T-cell (primary cell): ENCODE results near the gene LGALS7. TPM values are rescaled to one million over a fixed set of nuclear protein-coding genes. Genes with fewer than 3 reads are reported as not detected.

Experiments
- ATAC-seq, 4 experiments: fragments of 200-7000 bp in 3 of 4; fragments of 150-1000 bp in 1 of 4; cut with Tn5 transposase; replicated peaks in 1 of 4; 1 replicate in 3 of 4; 2 replicates in 1 of 4; pipeline ENCODE4 v1.10.0; 2021; ENCODE audit warnings: moderate library complexity in 3 of 4, mild to moderate bottlenecking in 2 of 4, moderate number of reproducible peaks in 1 of 4
- CTCF ChIA-PET, 2 donors: fragments of 300-600 bp; sonication (Branson Sonifier 250); formaldehyde crosslinking; loops; one replicate each; lab custom pipeline; 2022; ENCODE audit warnings: antibody characterized with exemption in 2 of 2; lab: Charles Lee
- POLR2A ChIA-PET, 2 donors: fragments of 300-600 bp; sonication (Branson Sonifier 250); formaldehyde crosslinking; loops; one replicate each; lab custom pipeline; 2022; ENCODE audit warnings: antibody characterized with exemption in 2 of 2; lab: Charles Lee
- DNase-seq, 35 experiments: peaks; one replicate each; pipeline versions ENCODE4 v3.0.0 to v3.0.0-alpha.2; 2013 to 2023
- H3K27ac ChIP-seq: one replicate; pipeline ENCODE4 v1.5.1; 2013; ENCODE audit warnings: low read length
- H3K27me3 ChIP-seq, 2 experiments: replicated peaks in 1 of 2; 1 replicate in 1 of 2; 2 replicates in 1 of 2; pipeline versions ENCODE4 v1.6.1 to v1.7.0; 2013; ENCODE audit warnings: low read length in 1 of 2, mixed read lengths in 1 of 2; ENCODE audit not compliant: control insufficient read depth in 2 of 2, insufficient read depth in 2 of 2; ENCODE audit errors: extremely low read depth in 1 of 2
- H3K36me3 ChIP-seq, 2 donors: 1 replicate in 1 of 2; 2 replicates in 1 of 2; pipeline versions ENCODE4 v1.6.1 to v1.7.0; 2013; ENCODE audit warnings: low read length in 1 of 2; ENCODE audit not compliant: control insufficient read depth in 2 of 2, insufficient read depth in 1 of 2; ENCODE audit errors: extremely low read depth in 1 of 2
- H3K4me1 ChIP-seq, 2 experiments: 1 replicate in 1 of 2; 2 replicates in 1 of 2; pipeline versions ENCODE4 v1.6.1 to v1.7.0; 2013; ENCODE audit warnings: low read length in 2 of 2, mixed read lengths in 1 of 2; ENCODE audit not compliant: insufficient read depth in 2 of 2, control insufficient read depth in 1 of 2; ENCODE audit errors: extremely low read depth in 1 of 2
- H3K4me3 ChIP-seq, 2 donors: 1 replicate in 1 of 2; 2 replicates in 1 of 2; pipeline versions ENCODE4 v1.5.1 to v1.7.0; 2013; ENCODE audit warnings: mild to moderate bottlenecking in 2 of 2, low read length in 1 of 2, moderate library complexity in 1 of 2; ENCODE audit not compliant: control insufficient read depth in 1 of 2; ENCODE audit errors: extremely low read depth in 1 of 2
- H3K9me3 ChIP-seq: 2 replicates; pipeline ENCODE4 v1.7.0; 2013
- H3K27ac Mint-ChIP-seq, 2 donors: one replicate each; pipeline ENCODE4 v1.8.0; 2020 to 2021; ENCODE audit warnings: mild to moderate bottlenecking in 2 of 2, mixed read lengths in 2 of 2
- H3K27me3 Mint-ChIP-seq, 2 donors: one replicate each; pipeline ENCODE4 v1.8.0; 2021 to 2022; ENCODE audit warnings: mixed read lengths in 2 of 2
- H3K36me3 Mint-ChIP-seq: one replicate; pipeline ENCODE4 v1.8.0; 2021; ENCODE audit warnings: mixed read lengths
- H3K4me1 Mint-ChIP-seq, 3 donors: one replicate each; pipeline ENCODE4 v1.8.0; 2020 to 2022; ENCODE audit warnings: mixed read lengths in 3 of 3, mild to moderate bottlenecking in 1 of 3
- H3K4me3 Mint-ChIP-seq, 3 donors: one replicate each; pipeline ENCODE4 v1.8.0; 2020 to 2022; ENCODE audit warnings: mild to moderate bottlenecking in 3 of 3, mixed read lengths in 3 of 3, moderate library complexity in 3 of 3
- H3K9me3 Mint-ChIP-seq, 3 donors: one replicate each; pipeline ENCODE4 v1.8.0; 2020 to 2022; ENCODE audit warnings: mixed read lengths in 3 of 3
- WGBS: methylation state at CpG from one replicate; pipeline ENCODE4 v1.1.5; 2013; ENCODE audit warnings: missing lambda C conversion rate; ENCODE audit not compliant: insufficient coverage; 5-methylcytosine and 5-hydroxymethylcytosine counted together
- total RNA-seq, 35 experiments: library from RNA in 6 of 35; stranded (reverse) in 6 of 35; fragments of 120-200 nt in 1 of 35; gene quantifications; one replicate each; pipeline versions ENCODE4 v1.2.1 to v1.2.4 and lab custom pipeline; 2013 to 2026

LGALS7 gene
- total RNA-seq, 5 donors from 2014 or later (not counting 1 experiment from before 2014, with no cell fraction given), result not detected

- no peak overlapping the region for H3K27ac Mint-ChIP-seq
- Histone ChIP-seq H3K9me3 (no peaks in the 10 kb centered on the region), H3K4me1 (peaks cover 4 to 39% of the 10 kb centered on the region in 2 experiments), H3K36me3 (no peaks in the 10 kb centered on the region), H3K4me3 (no peak overlapping the region), H3K27ac (no peak overlapping the region), H3K27me3 (peaks cover 0 to 12% of the 10 kb centered on the region in 2 experiments)
- no peak overlapping the region for H3K4me3 Mint-ChIP-seq
- H3K27me3 Mint-ChIP-seq, result no peaks in the 10 kb centered on the region
- DNase-seq, result no peak
- H3K36me3 Mint-ChIP-seq, result no peaks in the 10 kb centered on the region
- no peak for ATAC-seq
- ChIA-PET CTCF (no interaction called here), POLR2A (no interaction called here)
- WGBS, result 88% methylated on average over 1 of the region's 2 CpGs
- no peaks in the 10 kb centered on the region for H3K9me3 Mint-ChIP-seq
- peaks cover 18 to 26% (median 24%) of the 10 kb centered on the region in 3 donors for H3K4me1 Mint-ChIP-seq
Observed at GRCh38 chr19:38740932-38741331, 32.4 kb downstream of the LGALS7 start.

- H3K9me3 Mint-ChIP-seq, result no peaks in the 10 kb centered on the region
- Histone ChIP-seq H3K9me3 (no peaks in the 10 kb centered on the region), H3K4me3 (no peak overlapping the region), H3K27me3 (peaks cover 0 to 12% of the 10 kb centered on the region in 2 experiments), H3K36me3 (no peaks in the 10 kb centered on the region), H3K27ac (no peak overlapping the region), H3K4me1 (peaks cover 4 to 43% of the 10 kb centered on the region in 2 experiments)
- H3K36me3 Mint-ChIP-seq, result no peaks in the 10 kb centered on the region
- no peak for DNase-seq
- H3K27ac Mint-ChIP-seq, result no peak overlapping the region
- POLR2A ChIA-PET, result no interaction called here
- H3K4me3 Mint-ChIP-seq, result no peak overlapping the region
- no peak for ATAC-seq
- H3K4me1 Mint-ChIP-seq, result peaks cover 20 to 29% (median 27%) of the 10 kb centered on the region in 3 donors
- WGBS, result 63% methylated on average over 9 of the region's 9 CpGs
- H3K27me3 Mint-ChIP-seq, result no peaks in the 10 kb centered on the region
- CTCF ChIA-PET, result no interaction called here
Observed at GRCh38 chr19:38740257-38740592, 33.1 kb downstream of the LGALS7 start.

DNA sequence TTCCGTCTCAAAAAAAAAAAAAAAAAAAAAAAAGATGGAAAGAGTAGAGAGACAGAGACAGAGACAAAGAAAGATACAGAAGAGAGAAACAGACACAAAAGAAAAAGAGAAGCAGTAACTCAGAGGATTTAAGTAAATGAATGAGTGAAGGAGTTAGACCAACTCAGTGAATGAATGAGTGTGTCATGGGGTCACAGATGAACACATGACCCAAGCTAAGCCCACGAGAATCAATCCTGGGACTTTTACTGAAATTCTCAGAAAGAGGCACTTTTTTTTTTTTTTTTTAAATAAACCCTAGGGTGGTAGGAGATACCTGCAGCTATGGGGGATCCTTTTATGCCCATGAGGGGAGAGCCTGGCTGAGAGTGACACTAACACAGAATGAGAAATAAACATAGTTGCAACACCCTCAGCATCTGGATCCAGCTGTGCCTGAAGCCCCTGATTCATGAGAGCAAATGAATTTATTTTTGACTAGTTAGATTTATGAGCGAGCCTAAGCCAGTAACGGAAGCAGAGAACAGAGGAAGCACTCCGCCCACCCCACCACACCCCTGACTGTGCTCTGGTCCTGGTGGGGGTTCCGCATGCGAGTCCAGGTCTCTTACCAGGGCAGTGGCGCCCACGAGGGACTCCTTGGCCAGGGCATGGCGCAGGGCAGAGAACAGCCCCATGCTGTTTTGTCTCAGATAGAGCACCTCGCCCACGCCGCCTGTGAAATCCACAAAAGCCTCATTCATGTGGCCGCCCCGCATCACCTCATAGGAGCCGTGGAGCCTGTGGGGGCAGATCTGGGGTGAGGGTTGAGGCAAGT, 33.7 kb downstream of the LGALS7 start:
- CTCF ChIA-PET, result no interaction called here
- no peaks in the 10 kb centered on the region for H3K36me3 Mint-ChIP-seq
- Histone ChIP-seq H3K36me3 (no peaks in the 10 kb centered on the region), H3K27ac (peak overlapping the region; percentile 23), H3K9me3 (no peaks in the 10 kb centered on the region), H3K4me3 (no peak overlapping the region), H3K4me1 (peaks cover 8 to 49% of the 10 kb centered on the region in 2 experiments), H3K27me3 (peaks cover 0 to 12% of the 10 kb centered on the region in 2 experiments)
- POLR2A ChIA-PET, result no interaction called here
- peak overlapping the region in 1 of 2 donors; percentile 16 for H3K27ac Mint-ChIP-seq
- ATAC-seq, result no peak
- WGBS, result 48% methylated on average over 8 of the region's 16 CpGs
- DNase-seq, result peak in 1 of 35 experiments; percentile 36
- H3K4me3 Mint-ChIP-seq, result peak overlapping the region in 1 of 3 donors; percentile 24
- no peaks in the 10 kb centered on the region for H3K27me3 Mint-ChIP-seq
- peaks cover 26 to 35% (median 33%) of the 10 kb centered on the region in 3 donors for H3K4me1 Mint-ChIP-seq
- no peaks in the 10 kb centered on the region for H3K9me3 Mint-ChIP-seq

DNA sequence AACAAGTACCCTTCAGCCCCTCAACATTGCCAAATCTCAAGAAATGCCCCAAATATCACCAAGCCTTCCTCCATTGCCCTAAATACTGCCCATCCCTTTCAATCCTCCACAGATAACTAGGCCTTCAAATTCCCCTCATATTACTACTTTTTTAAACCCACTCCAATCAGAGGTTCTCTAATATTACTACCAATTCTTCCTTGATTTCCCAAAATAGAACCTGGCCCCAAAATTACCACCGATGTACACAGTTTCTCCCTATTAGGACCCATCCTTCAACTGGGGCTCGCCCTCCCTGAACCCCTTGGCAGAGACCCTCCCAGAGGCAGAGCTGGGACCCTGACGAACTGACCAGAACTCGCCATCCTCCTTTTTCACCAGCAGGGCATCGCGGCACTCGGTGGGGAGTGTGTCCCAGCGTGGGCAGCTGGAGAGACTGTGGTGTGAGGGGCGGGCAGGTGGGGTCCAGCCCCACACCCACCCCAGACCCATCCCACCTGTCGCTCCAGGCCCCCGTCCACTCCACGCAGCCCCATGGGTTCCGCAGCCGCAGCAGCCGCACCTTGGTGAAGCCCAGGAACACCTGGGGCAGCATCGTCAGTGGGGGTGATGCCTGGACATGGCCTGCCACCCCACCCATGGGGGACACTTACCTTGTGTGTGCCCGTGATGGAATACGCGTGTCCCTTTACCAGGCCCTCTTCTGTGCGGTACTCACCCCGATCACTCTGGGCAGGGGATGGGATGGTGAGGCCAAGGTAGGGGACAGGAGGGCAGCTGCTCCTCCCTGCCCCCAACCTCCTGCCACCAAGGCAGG, 35.2 kb downstream of the LGALS7 start:
- ATAC-seq (no peak), DNase-seq (peak in 1 of 35 experiments; percentile 4)
- WGBS, result 98% methylated on average over 11 of the region's 21 CpGs
- Mint-ChIP-seq H3K4me1 (peaks cover 39 to 50% (median 48%) of the 10 kb centered on the region in 3 donors), H3K36me3 (no peaks in the 10 kb centered on the region), H3K27ac (peak overlapping the region in 1 of 2 donors; percentile 85), H3K4me3 (peak overlapping the region; percentile 38 to 62 (median 59)), H3K9me3 (no peaks in the 10 kb centered on the region), H3K27me3 (no peaks in the 10 kb centered on the region)
- Histone ChIP-seq H3K4me1 (peaks cover 11 to 64% of the 10 kb centered on the region in 2 experiments), H3K4me3 (no peak overlapping the region), H3K36me3 (no peaks in the 10 kb centered on the region), H3K27ac (no peak overlapping the region), H3K27me3 (peaks cover 0 to 8% of the 10 kb centered on the region in 2 experiments), H3K9me3 (no peaks in the 10 kb centered on the region)
- POLR2A ChIA-PET, result no interaction called here
- CTCF ChIA-PET, result interaction anchor here in 1 of 2 donors (0.6 to 0.7 kb wide), 2 partner anchors 83 to 385 kb away, joined by 3 to 6 read pairs; no protein-coding TSS in a partner anchor

DNA sequence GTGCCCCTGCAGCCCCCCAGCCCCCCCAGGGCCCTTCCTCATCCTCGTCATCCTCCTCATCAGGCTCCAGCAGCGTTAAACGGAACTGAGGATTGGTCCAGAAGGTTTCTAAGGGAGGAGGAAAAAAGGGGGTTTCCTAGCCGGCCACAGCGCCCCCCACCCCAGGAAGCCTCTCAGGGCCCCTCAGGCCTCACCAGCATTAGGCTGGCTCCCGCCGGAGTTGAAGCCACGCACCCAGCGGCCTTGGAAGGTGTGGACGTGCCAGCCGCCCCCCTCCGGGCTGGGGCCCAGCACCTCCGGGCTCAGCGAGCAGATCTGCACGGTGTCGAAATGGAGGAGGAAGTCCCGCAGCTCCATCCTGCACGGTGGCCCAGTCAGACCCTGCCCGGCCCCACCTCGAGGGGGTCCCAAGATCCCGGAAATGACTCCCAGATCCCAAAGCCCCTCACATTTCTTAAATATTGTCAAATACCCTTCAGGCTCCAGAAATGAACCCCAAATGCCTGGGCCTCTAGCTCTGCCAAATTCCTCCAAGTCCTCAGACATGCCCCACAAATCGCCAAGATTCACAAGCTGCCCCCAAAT, 35.9 kb downstream of the LGALS7 start:
- Mint-ChIP-seq H3K4me1 (peaks cover 42 to 57% (median 51%) of the 10 kb centered on the region in 3 donors), H3K9me3 (no peaks in the 10 kb centered on the region), H3K36me3 (no peaks in the 10 kb centered on the region), H3K27ac (peak overlapping the region in 1 of 2 donors; percentile 85), H3K27me3 (no peaks in the 10 kb centered on the region), H3K4me3 (peak overlapping the region; percentile 38 to 62 (median 59))
- WGBS, result 53% methylated on average over 13 of the region's 22 CpGs
- H3K27ac ChIP-seq, result no peak overlapping the region
- no peaks in the 10 kb centered on the region for H3K9me3 ChIP-seq
- POLR2A ChIA-PET, result no interaction called here
- no peak for DNase-seq
- no peaks in the 10 kb centered on the region for H3K36me3 ChIP-seq
- ATAC-seq, result no peak
- no peak overlapping the region for H3K4me3 ChIP-seq
- CTCF ChIA-PET, result interaction anchor here in 1 of 2 donors (0.6 to 0.7 kb wide), 2 partner anchors 83 to 384 kb away, joined by 3 to 6 read pairs; no protein-coding TSS in a partner anchor
- H3K4me1 ChIP-seq, result peaks cover 11 to 68% of the 10 kb centered on the region in 2 experiments
- H3K27me3 ChIP-seq, result peaks cover 0 to 5% of the 10 kb centered on the region in 2 experiments
